Peyer's patch (tissue), 4 donors: Measurements from ENCODE around the gene OLFM2.

Source experiments
- CTCF ChIP-seq, 6 experiments: fragments of 450-650 bp in 4 of 6; fragments of 200-600 bp in 2 of 6; sonication (generic) in 1 of 6; IDR thresholded peaks; one replicate each; pipeline ENCODE4 v1.5.1; 2017 to 2019; ENCODE audit warnings: antibody characterized with exemption in 6 of 6, mild to moderate bottlenecking in 3 of 6, moderate library complexity in 1 of 6
- POLR2A ChIP-seq, 2 donors: fragments of 450-650 bp; IDR thresholded peaks; one replicate each; pipeline ENCODE4 v1.5.1; 2017; ENCODE audit warnings: antibody characterized with exemption in 2 of 2, mild to moderate bottlenecking in 2 of 2, moderate library complexity in 2 of 2

- no peak for TF ChIP-seq CTCF (IDR thresholded peaks at IDR 0.05)
- TF ChIP-seq POLR2A (IDR thresholded peaks at IDR 0.05) = no peak
These were observed 31.0 kb upstream of the OLFM2 start for GRCh38 chr19:9967326-9967725.
